Measurements from ENCODE around the gene PPM1D.
"Not testable (repeated sequence)": the region's sequence is repeated elsewhere in the genome, so short reads cannot be mapped to it uniquely, and the experiment has no call there.

PPM1D gene

GRCh38 chr17:60599220-60599619 is 773 bp upstream of the PPM1D start:
- CTCF ChIA-PET = interaction anchor here (1.2 to 3.3 kb wide), 7 partner anchors 23 to 78 kb away, joined by 3 to 12 read pairs (median 6); no protein-coding TSS in a partner anchor
- WGBS (ENCODE audit: insufficient coverage) = 1% methylated on average over 17 of the region's 17 CpGs
- H3K4me1 ChIP-seq (ENCODE audit: control extremely low read depth in 1 of 4, control insufficient read depth in 4 of 4, insufficient read depth in 4 of 4, low read length in 3 of 4) = peaks cover 27 to 46% (median 38%) of the 10 kb centered on the region in 4 experiments

GRCh38 chr17:60600490-60601446 is 775 bp downstream of the PPM1D start:
- POLR2A ChIA-PET = interaction anchor here (0.6 to 1.0 kb wide), 2 partner anchors 62 to 74 kb away, joined by 3 read pairs; no protein-coding TSS in a partner anchor
- Histone ChIP-seq H3K27me3 (replicated peaks in 2 of 5; ENCODE audit: control insufficient read depth in 4 of 5, insufficient read depth in 5 of 5, low read length in 4 of 5) (no peaks in the 10 kb centered on the region), H3K36me3 (ENCODE audit: control insufficient read depth in 4 of 4, insufficient read depth in 4 of 4, low read length in 3 of 4) (peaks cover 0 to 3% (median 0%) of the 10 kb centered on the region in 4 experiments), H3K4me3 (ENCODE audit: control insufficient read depth in 1 of 7, extremely low read depth in 1 of 7, insufficient read depth in 4 of 7, low read depth in 2 of 7, low read length in 6 of 7) (peak overlapping the region; percentile 94 to 100 (median 97)), H3K27ac (ENCODE audit: insufficient read depth in 1 of 2, low read depth in 1 of 2, low read length in 2 of 2, poor library complexity in 1 of 2, severe bottlenecking in 2 of 2) (peak overlapping the region; percentile 77 to 91), H3K9me3 (ENCODE audit: control extremely low read depth in 1 of 5, control insufficient read depth in 4 of 5, insufficient read depth in 2 of 5, low read depth in 1 of 5, low read length in 4 of 5) (no peaks in the 10 kb centered on the region), H3K4me1 (ENCODE audit: control extremely low read depth in 1 of 4, control insufficient read depth in 4 of 4, insufficient read depth in 4 of 4, low read length in 3 of 4) (peaks cover 27 to 48% (median 40%) of the 10 kb centered on the region in 4 experiments)
- CTCF ChIA-PET = interaction anchor here (0.8 to 3.3 kb wide), 12 partner anchors 8 to 77 kb away, joined by 3 to 12 read pairs (median 4); no protein-coding TSS in a partner anchor
- 0% methylated on average over 63 of the region's 69 CpGs for WGBS (ENCODE audit: insufficient coverage)
- DNase-seq = peak; percentile 82 to 84 (median 82)

More at GRCh38 chr17:60599220-60599619, 773 bp upstream of the PPM1D start:
- POLR2A ChIA-PET = interaction anchor here (0.9 kb wide), 1 partner anchor 13 kb away, joined by 3 read pairs; no protein-coding TSS in a partner anchor
- peaks cover 0 to 3% (median 0%) of the 10 kb centered on the region in 4 experiments for H3K36me3 ChIP-seq (ENCODE audit: control insufficient read depth in 4 of 4, insufficient read depth in 4 of 4, low read length in 3 of 4)
- H3K27ac ChIP-seq (ENCODE audit: insufficient read depth in 1 of 2, low read depth in 1 of 2, low read length in 2 of 2, poor library complexity in 1 of 2, severe bottlenecking in 2 of 2) = peak overlapping the region in 1 of 2 experiments; percentile 91
- peak overlapping the region; percentile 94 to 100 (median 97) for H3K4me3 ChIP-seq (ENCODE audit: control insufficient read depth in 1 of 7, extremely low read depth in 1 of 7, insufficient read depth in 4 of 7, low read depth in 2 of 7, low read length in 6 of 7)
- H3K9me3 ChIP-seq (ENCODE audit: control extremely low read depth in 1 of 5, control insufficient read depth in 4 of 5, insufficient read depth in 2 of 5, low read depth in 1 of 5, low read length in 4 of 5) = no peaks in the 10 kb centered on the region
- no peak for DNase-seq
- no peaks in the 10 kb centered on the region for H3K27me3 ChIP-seq (replicated peaks in 2 of 5; ENCODE audit: control insufficient read depth in 4 of 5, insufficient read depth in 5 of 5, low read length in 4 of 5)

GRCh38 chr17:60601447-60602384 is 1.7 kb downstream of the PPM1D start:
- Histone ChIP-seq H3K27ac (ENCODE audit: insufficient read depth in 1 of 2, low read depth in 1 of 2, low read length in 2 of 2, poor library complexity in 1 of 2, severe bottlenecking in 2 of 2) (peak overlapping the region; percentile 33 to 91), H3K27me3 (replicated peaks in 2 of 5; ENCODE audit: control insufficient read depth in 4 of 5, insufficient read depth in 5 of 5, low read length in 4 of 5) (no peaks in the 10 kb centered on the region), H3K9me3 (ENCODE audit: control extremely low read depth in 1 of 5, control insufficient read depth in 4 of 5, insufficient read depth in 2 of 5, low read depth in 1 of 5, low read length in 4 of 5) (no peaks in the 10 kb centered on the region), H3K36me3 (ENCODE audit: control insufficient read depth in 4 of 4, insufficient read depth in 4 of 4, low read length in 3 of 4) (peaks cover 0 to 3% (median 0%) of the 10 kb centered on the region in 4 experiments), H3K4me1 (ENCODE audit: control extremely low read depth in 1 of 4, control insufficient read depth in 4 of 4, insufficient read depth in 4 of 4, low read length in 3 of 4) (peaks cover 27 to 48% (median 40%) of the 10 kb centered on the region in 4 experiments), H3K4me3 (ENCODE audit: control insufficient read depth in 1 of 7, extremely low read depth in 1 of 7, insufficient read depth in 4 of 7, low read depth in 2 of 7, low read length in 6 of 7) (peak overlapping the region in 6 of 7 experiments; percentile 94 to 100 (median 96))
- ChIA-PET CTCF (interaction anchor here (0.8 to 3.3 kb wide), 8 partner anchors 9 to 78 kb away, joined by 3 to 10 read pairs (median 4); no protein-coding TSS in a partner anchor), POLR2A (interaction anchor here (0.6 kb wide), 2 partner anchors 63 to 67 kb away, joined by 3 read pairs; no protein-coding TSS in a partner anchor)
- peak; percentile 59 to 77 (median 75) for DNase-seq
- WGBS (ENCODE audit: insufficient coverage) = 1% methylated on average over 12 of the region's 14 CpGs

- Histone ChIP-seq H3K27me3 (replicated peaks in 2 of 5; ENCODE audit: control insufficient read depth in 4 of 5, insufficient read depth in 5 of 5, low read length in 4 of 5) (no peaks in the 10 kb centered on the region), H3K4me1 (ENCODE audit: control extremely low read depth in 1 of 4, control insufficient read depth in 4 of 4, insufficient read depth in 4 of 4, low read length in 3 of 4) (peaks cover 27 to 48% (median 40%) of the 10 kb centered on the region in 4 experiments), H3K27ac (ENCODE audit: insufficient read depth in 1 of 2, low read depth in 1 of 2, low read length in 2 of 2, poor library complexity in 1 of 2, severe bottlenecking in 2 of 2) (peak overlapping the region; percentile 33 to 91), H3K36me3 (ENCODE audit: control insufficient read depth in 4 of 4, insufficient read depth in 4 of 4, low read length in 3 of 4) (peaks cover 0 to 3% (median 0%) of the 10 kb centered on the region in 4 experiments), H3K4me3 (ENCODE audit: control insufficient read depth in 1 of 7, extremely low read depth in 1 of 7, insufficient read depth in 4 of 7, low read depth in 2 of 7, low read length in 6 of 7) (peak overlapping the region in 6 of 7 experiments; percentile 94 to 100 (median 96)), H3K9me3 (ENCODE audit: control extremely low read depth in 1 of 5, control insufficient read depth in 4 of 5, insufficient read depth in 2 of 5, low read depth in 1 of 5, low read length in 4 of 5) (no peaks in the 10 kb centered on the region)
- DNase-seq = no peak
- WGBS (ENCODE audit: insufficient coverage) = 57% methylated on average over 7 of the region's 12 CpGs
- ChIA-PET POLR2A (no interaction called here), CTCF (interaction anchor here (1.4 to 2.6 kb wide), 2 partner anchors 25 to 45 kb away, joined by 4 to 8 read pairs; no protein-coding TSS in a partner anchor)
Observed at GRCh38 chr17:60602385-60602742, 2.4 kb downstream of the PPM1D start.

- peaks cover 25 to 46% (median 36%) of the 10 kb centered on the region in 4 experiments for H3K4me1 ChIP-seq (ENCODE audit: control extremely low read depth in 1 of 4, control insufficient read depth in 4 of 4, insufficient read depth in 4 of 4, low read length in 3 of 4)
- H3K36me3 ChIP-seq (ENCODE audit: control insufficient read depth in 4 of 4, insufficient read depth in 4 of 4, low read length in 3 of 4) = peaks cover 0 to 3% (median 0%) of the 10 kb centered on the region in 4 experiments
- 14% methylated on average over 1 of the region's 1 CpG for WGBS (ENCODE audit: insufficient coverage)
- no peak for DNase-seq
- H3K27ac ChIP-seq (ENCODE audit: insufficient read depth in 1 of 2, low read depth in 1 of 2, low read length in 2 of 2, poor library complexity in 1 of 2, severe bottlenecking in 2 of 2) = peak overlapping the region in 1 of 2 experiments; percentile 5
- H3K27me3 ChIP-seq (replicated peaks in 2 of 5; ENCODE audit: control insufficient read depth in 4 of 5, insufficient read depth in 5 of 5, low read length in 4 of 5) = no peaks in the 10 kb centered on the region
- peak overlapping the region in 6 of 7 experiments; percentile 53 to 99 (median 94) for H3K4me3 ChIP-seq (ENCODE audit: control insufficient read depth in 1 of 7, extremely low read depth in 1 of 7, insufficient read depth in 4 of 7, low read depth in 2 of 7, low read length in 6 of 7)
- ChIA-PET CTCF (interaction anchor here (1.4 to 2.6 kb wide), 3 partner anchors 12 to 45 kb away, joined by 4 to 8 read pairs (median 5); no protein-coding TSS in a partner anchor), POLR2A (no interaction called here)
- H3K9me3 ChIP-seq (ENCODE audit: control extremely low read depth in 1 of 5, control insufficient read depth in 4 of 5, insufficient read depth in 2 of 5, low read depth in 1 of 5, low read length in 4 of 5) = no peaks in the 10 kb centered on the region
Observed at GRCh38 chr17:60602871-60603270, 2.9 kb downstream of the PPM1D start.

- H3K27ac ChIP-seq (ENCODE audit: insufficient read depth in 1 of 2, low read depth in 1 of 2, low read length in 2 of 2, poor library complexity in 1 of 2, severe bottlenecking in 2 of 2); POLR2A ChIA-PET; H3K36me3 ChIP-seq (ENCODE audit: control insufficient read depth in 4 of 4, insufficient read depth in 4 of 4, low read length in 3 of 4); DNase-seq; H3K9me3 ChIP-seq (ENCODE audit: control extremely low read depth in 1 of 5, control insufficient read depth in 4 of 5, insufficient read depth in 2 of 5, low read depth in 1 of 5, low read length in 4 of 5); H3K27me3 ChIP-seq (replicated peaks in 2 of 5; ENCODE audit: control insufficient read depth in 4 of 5, insufficient read depth in 5 of 5, low read length in 4 of 5): not testable (repeated sequence)
- peaks cover 19 to 40% (median 30%) of the 10 kb centered on the region in 4 experiments for H3K4me1 ChIP-seq (ENCODE audit: control extremely low read depth in 1 of 4, control insufficient read depth in 4 of 4, insufficient read depth in 4 of 4, low read length in 3 of 4)
- CTCF ChIA-PET = interaction anchor here (1.8 to 2.6 kb wide), 2 partner anchors 11 to 26 kb away, joined by 5 to 8 read pairs; no protein-coding TSS in a partner anchor
- peak overlapping the region in 1 of 7 experiments; percentile 94 for H3K4me3 ChIP-seq (ENCODE audit: control insufficient read depth in 1 of 7, extremely low read depth in 1 of 7, insufficient read depth in 4 of 7, low read depth in 2 of 7, low read length in 6 of 7)
- whole genome bisulfite sequencing (ENCODE audit: insufficient coverage) = 100% methylated on average over 6 of the region's 10 CpGs
Observed at GRCh38 chr17:60603477-60603876, 3.5 kb downstream of the PPM1D start.
